Measurements from ENCODE around the gene GBF1. TPM values are rescaled to one million over a fixed set of nuclear protein-coding genes. Genes with fewer than 3 reads are reported as not detected.

GBF1 gene
- total RNA-seq, 4 donors from 2014 or later: 34.0 to 68.3 (median 53.5) TPM

DNA sequence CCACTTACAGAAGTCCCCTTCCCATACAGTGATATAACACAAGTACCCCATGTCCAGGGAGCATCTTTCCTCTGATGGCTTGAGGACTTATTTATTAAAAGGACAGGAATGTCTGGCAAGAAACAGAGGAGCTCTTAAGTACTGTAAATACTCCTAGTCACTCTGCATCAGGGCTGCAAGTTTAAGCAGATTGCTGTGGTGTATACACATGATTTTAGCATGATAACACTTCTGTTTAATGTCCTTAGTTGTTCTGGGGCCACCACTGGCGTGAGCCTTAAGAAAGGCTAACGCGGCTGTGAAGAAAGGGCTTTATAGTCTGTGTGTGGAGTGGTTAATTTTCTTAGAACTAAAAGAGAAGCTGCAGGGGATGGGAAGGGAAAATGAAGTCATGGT is 65.7 kb downstream of the GBF1 start:
- H3K4me1 ChIP-seq: peaks cover 15 to 36% of the 10 kb centered on the region in 2 donors
- intact Hi-C loops (cut with DNase I): no loop called here
- H3K27ac ChIP-seq: no peak overlapping the region
- H3K9me3 ChIP-seq: no peaks in the 10 kb centered on the region
- no peaks in the 10 kb centered on the region for H3K36me3 ChIP-seq
- H3K4me3 ChIP-seq (replicated peaks in 1 of 3): no peak overlapping the region
- TF ChIP-seq, protein P1, sequence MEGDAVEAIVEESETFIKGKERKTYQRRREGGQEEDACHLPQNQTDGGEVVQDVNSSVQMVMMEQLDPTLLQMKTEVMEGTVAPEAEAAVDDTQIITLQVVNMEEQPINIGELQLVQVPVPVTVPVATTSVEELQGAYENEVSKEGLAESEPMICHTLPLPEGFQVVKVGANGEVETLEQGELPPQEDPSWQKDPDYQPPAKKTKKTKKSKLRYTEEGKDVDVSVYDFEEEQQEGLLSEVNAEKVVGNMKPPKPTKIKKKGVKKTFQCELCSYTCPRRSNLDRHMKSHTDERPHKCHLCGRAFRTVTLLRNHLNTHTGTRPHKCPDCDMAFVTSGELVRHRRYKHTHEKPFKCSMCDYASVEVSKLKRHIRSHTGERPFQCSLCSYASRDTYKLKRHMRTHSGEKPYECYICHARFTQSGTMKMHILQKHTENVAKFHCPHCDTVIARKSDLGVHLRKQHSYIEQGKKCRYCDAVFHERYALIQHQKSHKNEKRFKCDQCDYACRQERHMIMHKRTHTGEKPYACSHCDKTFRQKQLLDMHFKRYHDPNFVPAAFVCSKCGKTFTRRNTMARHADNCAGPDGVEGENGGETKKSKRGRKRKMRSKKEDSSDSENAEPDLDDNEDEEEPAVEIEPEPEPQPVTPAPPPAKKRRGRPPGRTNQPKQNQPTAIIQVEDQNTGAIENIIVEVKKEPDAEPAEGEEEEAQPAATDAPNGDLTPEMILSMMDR (IDR thresholded peaks at IDR 0.05): no peak
- TF ChIP-seq POLR2A (IDR thresholded peaks at IDR 0.05): no peak
- no peaks in the 10 kb centered on the region for H3K27me3 ChIP-seq
- 81 to 93% methylated on average over 3 of the region's 3 CpGs for WGBS, 2 donors
- DNase-seq: no peak

GRCh38 chr10:102312683-102313082 is 67.4 kb downstream of the GBF1 start:
- Histone ChIP-seq H3K27ac (peak overlapping the region in 1 of 3 donors; percentile 37), H3K36me3 (no peaks in the 10 kb centered on the region), H3K4me1 (peaks cover 15 to 36% of the 10 kb centered on the region in 2 donors), H3K4me3 (replicated peaks in 1 of 3) (no peak overlapping the region), H3K9me3 (no peaks in the 10 kb centered on the region), H3K27me3 (no peaks in the 10 kb centered on the region)
- intact Hi-C loops (cut with DNase I): no loop called here
- peak in 1 of 2 donors; percentile 8 for DNase-seq
- TF ChIP-seq POLR2A (IDR thresholded peaks at IDR 0.05): no peak
- TF ChIP-seq, protein P1 (IDR thresholded peaks at IDR 0.05): peak in 3 of 6 experiments; percentile 14 to 20 (median 15)
- 18 to 40% methylated on average over 1 of the region's 1 CpG for WGBS, 2 donors

GRCh38 chr10:102313221-102313896 is 68.0 kb downstream of the GBF1 start:
- WGBS, 2 donors: 73 to 79% methylated on average over 8 of the region's 8 CpGs
- Histone ChIP-seq H3K9me3 (no peaks in the 10 kb centered on the region), H3K27me3 (no peaks in the 10 kb centered on the region), H3K4me3 (replicated peaks in 1 of 3) (no peak overlapping the region), H3K4me1 (peaks cover 15 to 36% of the 10 kb centered on the region in 2 donors), H3K36me3 (no peaks in the 10 kb centered on the region), H3K27ac (peak overlapping the region in 1 of 3 donors; percentile 37)
- TF ChIP-seq, protein P1 (IDR thresholded peaks at IDR 0.05): no peak
- no peak for TF ChIP-seq POLR2A (IDR thresholded peaks at IDR 0.05)
- intact Hi-C loops (cut with DNase I): no loop called here
- no peak for DNase-seq

DNA sequence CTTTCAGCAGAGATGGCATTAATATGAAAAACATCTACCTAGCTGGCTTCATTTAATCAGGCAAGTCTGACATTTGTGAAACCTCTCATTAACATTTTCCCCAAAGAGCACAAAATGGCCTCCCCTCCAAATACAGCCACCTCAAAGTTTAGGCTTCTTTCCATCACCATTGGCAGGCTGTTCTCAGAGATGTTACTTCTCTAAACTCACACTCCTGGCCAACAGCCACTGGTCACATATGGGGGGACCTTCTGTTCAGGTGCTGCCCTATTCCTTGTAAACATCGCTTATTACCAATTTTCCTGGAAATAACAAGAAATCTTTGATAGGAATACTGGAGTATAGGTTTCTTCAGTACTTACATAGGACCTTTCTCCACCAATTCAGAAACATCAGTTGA is 69.5 kb downstream of the GBF1 start:
- no peak for DNase-seq
- no peaks in the 10 kb centered on the region for H3K27me3 ChIP-seq
- intact Hi-C loops (cut with DNase I): no loop called here
- no peak overlapping the region for H3K4me3 ChIP-seq (replicated peaks in 1 of 3)
- WGBS, 2 donors: 94 to 100% methylated on average over 1 of the region's 1 CpG
- peaks cover 15 to 36% of the 10 kb centered on the region in 2 donors for H3K4me1 ChIP-seq
- H3K9me3 ChIP-seq: no peaks in the 10 kb centered on the region
- H3K27ac ChIP-seq: no peak overlapping the region
- TF ChIP-seq, protein P1 (IDR thresholded peaks at IDR 0.05): no peak
- no peak for TF ChIP-seq POLR2A (IDR thresholded peaks at IDR 0.05)
- H3K36me3 ChIP-seq: no peaks in the 10 kb centered on the region

DNA sequence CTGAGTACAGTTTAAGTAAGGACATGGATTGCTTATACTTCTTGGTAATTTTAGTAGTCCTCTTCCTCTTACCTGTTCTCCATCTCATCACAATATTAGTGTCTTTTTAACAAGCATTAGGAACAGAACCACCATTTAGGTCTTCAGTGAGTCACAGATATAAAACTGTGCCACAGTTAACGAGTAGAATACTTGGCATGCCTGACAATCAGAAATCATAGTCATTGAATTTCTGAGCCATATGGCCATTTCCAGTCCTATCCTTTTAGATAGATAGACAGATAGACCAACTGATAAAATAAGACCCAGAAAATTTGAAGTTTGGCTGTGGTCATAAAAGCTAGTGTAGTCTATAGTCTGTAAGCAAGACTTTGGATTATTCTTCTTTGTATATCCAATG is 71.1 kb downstream of the GBF1 start:
- 97% methylated on average over 1 of the region's 1 CpG for WGBS, 2 donors
- H3K27me3 ChIP-seq: no peaks in the 10 kb centered on the region
- peaks cover 6 to 21% of the 10 kb centered on the region in 2 donors for H3K4me1 ChIP-seq
- H3K4me3 ChIP-seq (replicated peaks in 1 of 3): no peak overlapping the region
- TF ChIP-seq, protein P1 (IDR thresholded peaks at IDR 0.05): no peak
- no peak for TF ChIP-seq POLR2A (IDR thresholded peaks at IDR 0.05)
- no peak for DNase-seq
- H3K36me3 ChIP-seq: no peaks in the 10 kb centered on the region
- intact Hi-C loops (cut with DNase I): no loop called here
- H3K9me3 ChIP-seq: no peaks in the 10 kb centered on the region
- no peak overlapping the region for H3K27ac ChIP-seq

Measured in thyroid gland (tissue), 4 donors.